Stimulated activated CD4-positive, alpha-beta T cell treated with anti-CD3 and anti-CD28 coated beads, Interleukin-2, amount 100 ng/mL, for 24 hours (primary cell): ENCODE measurements around the gene SBF1.

Experiments used
- DNase-seq, 2 donors: peaks; one replicate each; pipeline ENCODE4 v3.0.0-alpha.2; 2020

SBF1 gene

DNA sequence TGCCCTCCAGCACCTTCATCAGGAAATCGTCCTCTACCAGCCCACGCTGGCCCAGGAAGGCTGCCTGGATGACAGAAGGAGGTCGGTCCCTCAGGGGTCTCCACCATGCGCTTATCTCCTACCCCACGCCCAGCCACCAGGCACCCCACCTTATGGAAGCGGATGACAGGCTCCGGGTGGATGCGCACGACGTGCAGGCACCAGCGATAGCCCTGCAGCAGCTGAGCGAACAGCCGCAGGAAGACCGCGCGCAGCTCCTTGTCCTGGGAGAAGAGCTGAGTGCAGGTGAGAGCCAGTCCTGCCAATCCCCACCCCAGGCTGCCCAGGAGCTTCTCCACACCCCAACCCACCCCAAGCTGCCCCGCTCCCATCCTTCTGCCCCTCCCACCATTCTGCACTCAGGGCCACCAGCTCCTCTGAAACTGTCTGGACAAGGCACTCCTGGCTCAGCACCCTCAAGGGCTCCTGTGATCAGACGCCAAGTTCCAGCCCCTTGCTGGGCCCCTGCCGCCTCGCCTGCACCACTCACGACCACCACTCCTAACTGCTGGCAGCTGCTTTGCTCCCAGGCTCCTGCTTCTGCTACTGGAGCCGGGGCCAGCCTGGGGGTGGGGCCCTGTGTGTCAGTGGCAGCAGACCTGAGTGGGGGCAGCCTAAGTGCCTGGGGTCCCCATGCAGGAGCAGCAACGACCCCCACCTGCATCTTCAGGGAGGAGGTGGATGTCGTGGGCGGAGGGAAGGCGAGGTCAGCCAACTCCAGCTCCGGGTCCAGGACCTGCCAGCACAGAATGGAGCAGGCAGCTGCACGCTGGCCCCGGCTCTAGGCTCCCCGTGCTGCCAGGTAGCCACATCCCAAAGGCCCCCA, 9.5 kb downstream of the SBF1 start:
- DNase-seq = no peak

DNA sequence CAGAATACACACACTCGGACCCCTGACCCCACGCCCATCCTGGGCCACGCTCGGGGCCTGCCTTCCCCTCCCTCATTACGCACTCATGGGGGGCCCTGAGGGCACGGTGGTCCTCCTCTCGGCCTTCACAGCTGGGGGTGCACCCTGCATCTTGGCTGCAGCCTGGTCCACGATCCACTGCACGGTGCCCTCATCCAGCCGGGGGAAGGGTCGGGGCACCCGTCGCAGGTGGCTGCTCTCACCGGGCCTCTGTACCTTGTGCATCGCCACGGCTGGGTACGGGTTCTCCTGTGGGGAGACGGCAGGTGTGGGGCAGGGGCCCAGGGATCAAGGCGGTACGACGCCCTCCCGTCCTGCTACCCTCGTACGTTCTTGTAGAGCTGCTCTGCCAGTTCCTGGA, 10.4 kb downstream of the SBF1 start:
- DNase-seq = no peak

DNA sequence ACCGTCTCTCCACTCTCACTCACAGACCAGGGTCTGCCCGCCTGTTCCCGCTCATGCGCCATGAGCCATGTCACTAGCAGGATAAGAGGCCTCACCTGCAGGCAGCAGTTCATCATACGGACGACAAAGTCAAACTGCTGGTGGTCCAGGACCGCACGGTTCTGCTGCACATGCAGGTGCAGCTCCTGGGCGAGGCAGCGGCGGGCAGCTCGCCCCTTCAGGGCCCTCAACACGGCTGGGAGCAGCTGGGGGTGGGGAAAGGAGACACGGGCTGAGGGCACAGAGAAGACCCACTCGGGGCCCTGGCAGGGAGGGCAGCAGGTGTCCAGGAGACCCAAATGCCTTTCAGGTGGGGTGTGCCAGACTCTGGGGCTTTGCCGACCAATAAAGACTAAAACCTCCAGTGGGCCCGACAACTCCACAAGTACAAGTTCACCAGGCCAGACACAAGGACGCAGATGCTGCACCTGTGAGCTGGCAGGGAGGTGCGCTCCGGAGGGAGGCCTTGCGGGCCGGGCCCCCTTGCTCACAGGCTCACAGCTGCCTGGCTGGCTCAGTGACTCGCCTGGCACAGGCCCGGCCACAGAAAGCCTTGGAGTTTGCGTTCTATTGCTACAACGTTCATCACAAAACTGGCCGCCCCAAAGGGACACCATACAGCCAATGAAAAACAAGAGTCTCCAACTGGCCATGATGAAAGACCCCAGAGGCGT, 11.5 kb downstream of the SBF1 start:
- DNase-seq = no peak

DNA sequence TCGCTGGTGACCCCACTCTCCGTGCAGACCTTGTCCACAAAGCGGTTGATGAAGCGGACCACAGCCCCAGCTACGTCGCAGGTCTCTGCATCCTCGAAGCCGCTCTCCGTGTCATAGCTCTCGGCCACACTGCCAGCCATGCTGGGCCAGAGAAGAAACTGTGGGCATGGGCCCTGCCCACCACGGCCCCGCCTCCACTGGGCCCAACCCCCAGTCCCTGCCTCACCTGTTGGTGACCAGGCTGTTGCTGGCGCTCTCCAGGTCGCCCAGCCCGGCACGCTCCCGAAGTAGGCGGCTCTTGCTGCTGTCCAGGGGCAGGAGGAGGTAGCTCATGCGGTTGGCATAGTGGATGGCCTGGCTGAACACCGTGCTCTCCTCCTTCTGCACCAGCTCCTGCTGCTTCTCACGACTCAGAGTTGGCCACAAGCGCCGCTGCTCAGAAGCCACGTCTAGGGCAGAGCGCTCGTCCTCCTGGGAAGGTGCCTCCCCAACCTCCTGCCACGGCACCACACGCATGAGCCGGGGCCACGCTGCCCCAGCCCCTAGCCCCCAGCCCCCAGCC, 12.8 kb downstream of the SBF1 start:
- DNase-seq = no peak

DNA sequence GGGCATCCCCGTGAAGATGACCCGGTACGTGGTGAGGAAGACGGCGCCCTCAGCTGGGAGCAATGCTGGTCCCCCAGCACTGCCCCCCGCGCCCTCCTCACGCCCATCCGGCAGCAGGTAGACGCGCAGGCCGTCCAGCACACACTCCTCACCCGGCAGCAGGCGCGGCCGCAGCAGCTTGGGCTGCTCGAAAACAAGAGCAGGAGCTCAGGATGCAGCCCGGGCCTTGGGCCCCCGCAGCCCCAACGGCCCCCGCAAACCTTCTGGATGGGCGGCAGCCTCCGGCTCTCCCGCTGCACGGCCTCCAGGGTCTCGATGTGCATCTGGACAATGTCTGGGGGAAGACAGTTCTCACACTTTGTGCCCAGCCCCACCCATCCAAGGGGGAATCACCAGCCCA, 13.3 kb downstream of the SBF1 start:
- no peak for DNase-seq

DNA sequence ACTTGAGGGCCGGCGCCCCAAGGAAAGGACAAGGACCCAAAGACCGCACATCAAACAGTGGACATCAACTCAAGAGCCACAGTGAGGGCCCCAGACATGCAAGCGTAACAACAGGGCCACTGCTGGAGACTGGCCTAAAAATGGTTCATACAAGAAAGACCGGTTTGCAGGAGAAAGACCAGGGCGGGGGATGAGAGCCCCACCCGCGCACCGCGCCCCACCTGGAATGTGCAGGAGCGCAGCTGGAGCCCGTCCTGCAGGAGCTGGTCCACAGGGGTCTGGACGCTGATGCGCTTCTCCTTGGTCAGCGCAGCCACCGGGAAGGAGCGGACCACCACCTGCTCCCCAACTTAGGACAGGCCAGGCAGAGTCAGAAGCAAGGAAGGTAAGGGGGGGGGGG, 13.9 kb downstream of the SBF1 start:
- DNase-seq = no peak

DNA sequence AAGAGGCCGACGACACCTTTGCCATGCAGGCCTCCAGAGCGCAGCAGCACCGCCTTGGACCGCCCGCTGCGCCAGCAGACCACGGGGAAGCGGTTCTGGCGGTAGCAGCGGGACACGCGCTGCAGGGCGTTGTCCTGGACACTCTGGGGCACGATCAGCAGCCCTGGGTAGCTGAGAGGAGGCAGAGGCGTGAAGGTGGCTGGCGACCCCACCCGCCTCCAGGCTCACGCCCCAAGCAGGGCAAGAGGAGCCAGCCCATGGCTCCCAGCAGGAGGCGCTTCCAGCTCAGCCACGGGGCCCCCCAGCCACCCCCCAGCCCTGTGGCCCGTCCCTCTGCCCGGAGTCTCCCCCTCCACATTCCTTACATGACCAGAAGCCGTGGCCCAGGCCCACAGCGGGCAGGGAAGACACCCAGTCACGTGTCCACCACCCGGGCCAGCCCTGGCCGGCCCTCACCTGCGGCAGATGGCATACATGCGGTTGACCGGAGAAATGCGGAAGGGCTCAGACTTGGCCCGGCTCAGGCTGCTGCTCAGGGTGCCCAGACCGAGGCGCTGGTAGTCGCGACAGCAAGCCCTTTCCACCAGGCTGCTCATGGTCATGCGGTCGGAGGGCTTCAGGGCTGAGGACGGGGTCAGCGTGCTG, 15.2 kb downstream of the SBF1 start:
- no peak for DNase-seq

DNA sequence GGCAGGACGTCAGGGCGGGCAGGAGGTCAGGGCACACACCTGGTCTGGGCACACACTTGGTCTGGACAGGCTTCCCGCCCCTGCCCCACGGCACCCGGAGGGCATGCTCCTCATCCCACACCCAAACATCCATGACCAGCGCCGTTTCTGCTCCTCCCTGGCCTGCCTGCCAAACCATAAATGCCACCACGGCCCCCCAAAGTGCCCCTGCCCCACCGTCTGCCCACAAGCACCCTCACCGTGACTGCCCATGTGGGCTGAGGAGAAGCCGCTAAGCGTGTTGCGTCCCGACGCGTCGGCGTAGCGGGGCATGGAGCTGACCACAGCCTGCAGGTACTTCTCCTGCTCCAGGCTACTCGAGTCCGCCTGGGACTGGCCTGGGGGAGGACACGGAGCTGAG, 15.8 kb downstream of the SBF1 start:
- DNase-seq = no peak

DNA sequence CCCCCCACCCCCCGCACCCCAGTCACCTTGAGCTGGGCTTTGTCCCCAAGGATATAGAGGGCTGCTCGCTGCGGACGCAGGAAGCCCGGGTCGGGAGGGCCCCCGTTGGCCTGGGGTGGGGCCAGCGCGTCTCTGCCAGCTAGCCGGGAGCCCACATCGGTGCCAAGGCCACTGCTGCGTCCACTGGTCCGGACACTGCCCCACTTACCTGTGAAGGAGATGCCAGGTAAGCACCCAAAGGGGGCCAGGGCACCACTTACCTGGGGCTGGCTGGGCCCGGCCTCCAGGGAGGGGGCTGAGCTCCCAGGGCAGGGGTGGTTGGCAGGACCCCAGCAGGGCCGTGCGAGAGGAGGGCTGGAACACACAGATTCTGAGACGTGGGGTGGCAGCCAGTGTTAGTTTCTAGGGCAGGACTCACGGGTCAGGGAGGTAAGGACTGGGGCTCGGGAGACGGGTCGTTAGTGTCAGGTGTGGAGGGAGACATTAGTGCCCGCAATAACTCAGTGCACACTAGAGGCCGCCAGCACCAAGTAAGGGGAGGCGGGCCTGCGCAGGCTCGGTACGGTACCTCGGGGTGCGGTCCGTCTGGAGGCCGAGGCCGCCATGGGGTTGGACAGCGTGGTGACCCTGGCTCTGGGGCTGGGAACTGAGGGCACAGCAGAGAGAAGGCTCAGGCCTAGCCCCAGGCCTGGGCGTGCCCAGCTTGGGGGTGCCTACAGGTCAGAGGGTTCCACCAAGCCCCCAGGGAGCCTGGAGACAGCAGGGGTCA, 18.2 kb downstream of the SBF1 start:
- no peak for DNase-seq

DNA sequence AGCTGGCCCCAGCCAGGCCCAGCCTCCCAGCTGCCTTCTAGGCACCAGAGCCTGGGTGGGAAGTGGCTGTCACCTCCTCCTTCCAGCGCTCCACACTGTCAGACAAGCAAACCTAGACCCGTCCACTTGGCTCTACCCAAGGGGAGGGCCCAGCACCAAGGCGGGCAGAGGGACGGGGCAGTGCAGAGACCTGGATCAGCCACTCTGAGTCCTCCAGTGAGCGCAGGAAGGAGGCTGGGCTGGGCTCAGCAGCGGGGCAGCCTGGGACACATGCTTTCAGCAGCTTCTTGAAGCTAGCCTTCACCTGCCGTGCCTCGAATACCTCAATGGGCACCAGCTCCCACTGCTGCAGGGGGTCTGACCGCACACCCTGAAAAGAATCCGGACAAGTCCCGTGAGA, 18.8 kb downstream of the SBF1 start:
- no peak for DNase-seq

DNA sequence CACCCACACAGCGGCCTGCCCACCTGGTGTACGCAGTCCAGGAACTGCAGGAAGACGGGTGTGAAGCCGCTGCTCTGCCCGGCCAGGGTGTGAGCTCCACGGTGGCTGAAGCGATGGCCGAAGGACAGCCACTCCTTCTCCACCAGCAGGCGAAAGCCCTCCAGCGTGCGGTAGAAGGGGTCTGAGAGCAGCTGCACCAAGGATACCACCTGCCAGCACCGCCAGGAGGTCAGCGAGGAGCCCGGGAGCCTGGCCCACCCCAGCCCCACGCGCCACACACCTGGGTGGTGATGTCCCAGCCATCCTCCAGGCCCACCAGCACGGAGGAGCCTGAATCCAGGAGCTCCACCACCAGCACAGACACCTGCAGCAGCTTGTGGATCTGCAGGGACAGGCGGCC, 19.6 kb downstream of the SBF1 start:
- no peak for DNase-seq

DNA sequence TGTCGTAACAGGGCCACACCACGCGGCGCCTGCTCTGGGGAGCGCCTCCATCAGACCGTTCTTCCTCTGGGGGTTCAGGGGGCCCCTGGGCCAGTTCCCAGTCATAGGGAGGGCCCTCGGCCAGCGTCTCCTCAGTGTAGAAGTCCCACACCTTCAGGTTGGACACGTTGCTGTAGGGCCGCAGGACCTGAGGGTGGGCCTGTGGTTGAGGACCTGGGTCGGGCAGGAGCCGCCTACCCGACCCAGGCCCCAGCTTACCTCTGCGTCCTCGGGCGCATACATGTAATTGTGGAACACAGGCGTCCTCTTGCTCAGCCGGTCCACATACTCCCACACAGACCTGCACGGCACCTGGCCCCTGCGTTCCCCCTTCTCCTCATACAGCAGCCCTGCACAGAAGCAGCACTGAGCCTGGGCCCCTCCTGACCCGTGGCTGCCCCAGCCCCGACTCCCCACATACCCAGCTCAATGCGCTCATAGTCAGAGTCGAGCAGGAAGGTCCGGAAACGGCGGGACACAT, 20.2 kb downstream of the SBF1 start:
- DNase-seq = no peak

DNA sequence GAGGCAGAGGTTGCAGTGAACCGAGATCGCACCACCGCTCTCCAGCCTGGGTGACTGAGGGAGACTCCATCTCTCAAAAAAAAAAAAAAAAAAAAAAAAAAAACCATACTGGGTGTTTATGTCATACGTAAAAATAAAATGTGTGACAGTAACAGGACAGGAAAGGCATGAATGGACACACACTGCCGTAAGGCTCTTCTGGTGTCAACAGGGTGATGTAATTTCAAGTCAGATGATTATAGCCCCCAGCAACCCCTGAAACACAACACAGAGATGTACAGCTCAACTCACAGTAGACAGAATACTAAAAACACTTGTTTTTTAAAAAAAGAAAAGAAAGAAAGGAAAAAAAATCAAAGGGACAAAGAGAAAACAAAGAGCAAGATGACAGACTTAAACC, 22.2 kb downstream of the SBF1 start:
- no peak for DNase-seq

DNA sequence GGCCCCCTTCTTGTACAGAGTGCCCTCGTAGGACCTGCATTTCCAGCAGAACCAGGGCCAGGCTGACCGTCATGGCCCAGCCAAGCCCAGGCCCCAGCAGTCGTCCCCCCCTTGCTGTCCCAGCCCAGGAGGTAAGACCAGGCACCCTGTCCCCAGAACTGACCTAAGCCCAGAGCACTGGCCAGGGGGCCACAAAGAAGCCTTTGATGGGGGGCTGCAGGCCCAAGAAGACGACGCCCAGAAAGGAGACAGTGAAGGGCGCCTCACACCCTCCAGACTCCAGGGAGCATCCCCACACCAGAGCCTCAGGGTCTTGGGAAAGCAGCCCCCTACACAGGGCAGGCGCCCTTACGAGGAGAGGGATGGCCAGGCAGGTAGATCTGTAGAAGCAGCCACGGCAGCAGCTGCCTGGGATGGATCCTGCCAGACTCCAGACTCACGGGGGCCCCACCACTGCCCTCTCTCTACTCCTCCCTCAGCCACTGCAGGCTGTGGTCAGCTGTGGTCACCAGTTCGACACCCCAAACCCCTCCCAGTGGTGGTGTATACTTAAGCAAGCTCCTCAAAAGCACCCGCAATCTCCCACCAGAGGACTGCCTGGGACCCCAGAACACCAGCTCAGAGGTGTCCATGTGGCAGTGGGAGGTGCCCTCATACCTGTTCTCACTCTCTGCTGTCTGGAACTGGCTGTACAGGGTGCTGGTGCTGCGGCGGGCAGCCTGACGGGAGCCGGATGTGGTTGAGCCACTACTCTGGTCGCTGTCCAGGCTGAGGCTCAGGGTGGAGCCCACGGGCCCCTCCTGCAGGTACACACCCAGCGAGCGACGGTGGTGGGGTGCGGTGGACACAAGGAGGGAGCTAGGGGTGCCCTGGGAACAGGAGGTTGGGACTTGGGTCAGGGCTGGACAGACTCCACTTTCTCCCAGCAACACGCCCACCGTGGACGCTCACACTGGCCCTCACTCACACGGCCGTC, 27.0 kb downstream of the SBF1 start:
- DNase-seq = no peak

DNA sequence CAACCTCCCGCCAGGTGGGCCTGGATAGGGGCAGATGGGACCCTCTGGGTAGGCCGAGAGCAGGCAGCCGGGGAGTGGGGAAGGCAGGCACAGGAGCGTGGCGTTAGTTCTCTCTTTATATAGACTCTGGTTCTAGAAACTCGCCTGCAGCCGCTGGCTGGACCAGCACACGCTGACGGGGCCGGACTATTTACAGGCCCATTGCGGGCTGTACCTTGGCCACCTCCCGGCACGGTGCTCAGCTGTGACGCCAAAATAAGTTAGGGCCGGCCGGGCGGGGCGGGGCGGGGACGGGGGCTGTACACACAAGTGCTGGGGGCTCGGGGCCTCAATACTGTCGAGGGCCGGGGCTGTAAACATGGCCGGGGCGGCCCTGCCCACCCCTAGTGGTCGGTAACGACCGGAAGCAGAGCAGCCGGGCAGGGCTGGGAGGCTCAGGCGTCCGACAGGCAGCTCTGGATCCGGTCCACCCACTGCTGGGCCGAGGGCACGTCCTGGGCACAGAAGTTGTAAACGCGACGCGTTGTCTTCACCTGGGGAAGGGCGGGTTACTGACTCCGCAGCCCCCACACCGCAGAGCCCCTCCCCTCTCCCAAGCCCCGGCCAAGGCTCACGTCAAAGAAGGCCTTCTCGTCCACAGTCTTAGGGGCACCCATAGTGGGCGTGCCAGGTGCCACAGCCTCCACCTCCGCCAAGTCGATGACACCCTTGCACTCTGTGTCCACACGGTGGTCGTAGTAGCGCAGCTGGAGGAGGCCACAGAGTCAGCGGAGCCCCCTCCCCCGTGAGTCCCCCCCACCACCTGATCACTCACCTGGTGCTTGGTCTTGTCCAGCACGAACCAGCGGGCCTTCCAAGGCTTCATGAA, 27.9 kb downstream of the SBF1 start:
- DNase-seq = no peak

DNA sequence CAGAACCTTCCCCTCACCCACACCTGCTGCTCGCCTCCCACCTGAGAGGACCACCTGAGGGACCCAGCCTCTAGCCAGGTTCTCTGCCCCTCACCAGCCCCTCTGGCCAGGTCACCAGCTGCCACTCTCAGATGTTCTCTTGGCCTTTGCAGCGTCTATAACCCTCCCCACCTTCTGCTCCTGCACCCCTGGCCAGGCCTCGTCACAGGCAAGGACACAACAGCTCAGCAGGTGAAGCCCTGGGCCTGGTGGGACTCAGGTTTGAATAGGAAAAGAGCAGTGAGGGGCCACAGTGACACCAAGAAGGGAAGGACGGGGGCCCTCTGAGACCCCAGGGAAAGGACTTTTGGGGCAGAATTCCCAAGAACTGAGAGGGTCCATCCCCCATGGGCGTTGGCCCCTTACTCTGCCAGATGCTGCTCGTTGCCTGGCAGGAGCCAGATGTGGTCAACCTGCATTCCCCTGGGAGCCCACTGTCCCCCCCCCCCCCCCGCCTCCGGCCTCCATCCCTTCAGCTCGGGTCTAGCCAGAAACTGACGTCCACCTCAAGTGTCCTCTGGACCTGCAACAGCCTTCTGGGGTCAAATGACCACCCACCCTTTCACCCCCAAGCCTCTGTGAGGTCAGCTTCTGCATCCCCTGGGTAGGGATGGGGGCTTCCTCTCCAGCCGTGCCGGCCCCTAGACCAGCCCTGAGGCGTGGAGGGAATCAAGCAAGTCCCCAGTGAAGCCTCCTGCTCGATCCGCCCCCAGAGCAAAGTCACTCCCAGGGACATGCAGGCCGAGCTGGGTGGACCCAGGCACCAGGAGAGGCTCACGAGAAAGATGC, 28.7 kb downstream of the SBF1 start:
- no peak for DNase-seq

DNA sequence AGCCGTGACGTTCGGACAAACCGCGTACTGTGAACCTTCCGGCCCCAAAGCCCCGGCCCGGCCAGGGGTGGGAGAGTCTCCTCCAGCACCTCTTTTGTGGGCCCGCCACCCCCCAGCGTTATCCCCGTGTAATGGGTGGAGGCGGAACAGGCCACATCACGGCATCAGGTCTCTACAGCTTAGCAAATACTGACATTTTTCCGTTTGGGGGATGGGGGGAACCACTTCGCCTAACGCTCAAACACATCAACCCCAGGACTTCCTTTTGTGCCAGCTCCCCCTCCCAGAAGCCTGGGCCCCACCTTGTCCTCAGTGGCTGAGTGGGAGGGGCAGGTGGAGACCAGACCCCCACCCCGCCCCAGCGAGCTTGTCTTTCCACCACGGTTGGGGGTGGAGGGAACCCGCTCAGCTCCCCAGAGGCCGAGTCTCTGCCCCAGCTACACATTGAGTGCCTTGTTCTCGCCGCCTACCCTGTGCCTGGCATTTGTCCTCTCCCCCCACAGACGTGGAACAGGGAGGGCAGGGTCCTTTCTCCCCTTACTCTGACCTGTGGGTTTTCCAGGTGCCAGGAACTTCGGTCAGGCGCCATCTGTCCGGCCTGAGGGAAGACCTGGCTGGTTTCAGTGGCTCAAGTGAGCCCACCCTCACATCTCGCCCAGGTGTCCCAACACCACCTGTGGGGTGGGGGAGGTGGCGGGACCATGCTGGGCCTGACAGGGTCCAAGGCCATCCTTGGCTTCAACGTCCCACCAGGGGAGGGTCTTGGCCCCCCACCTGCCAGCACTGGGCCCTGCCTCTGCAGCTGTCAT, 29.6 kb downstream of the SBF1 start:
- DNase-seq = no peak

DNA sequence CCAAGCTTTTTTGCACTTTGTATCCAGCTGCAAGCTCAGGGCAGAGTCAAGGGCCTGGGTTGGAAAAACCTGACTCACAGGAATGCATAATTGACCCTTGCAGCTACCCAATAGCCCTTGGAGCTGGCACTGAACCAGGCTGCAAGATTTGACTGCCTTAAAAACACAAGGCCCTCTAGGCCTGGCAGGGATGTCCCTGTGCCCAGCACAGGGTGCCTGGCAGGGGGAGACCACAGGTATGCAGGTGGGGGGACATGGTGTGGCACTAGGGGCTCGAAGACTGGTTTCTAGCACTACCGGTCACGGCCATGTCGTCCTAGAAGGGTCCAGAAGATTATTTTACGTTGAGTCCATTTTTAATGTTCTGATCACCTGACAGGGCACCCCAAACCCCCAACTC, 30.2 kb downstream of the SBF1 start:
- no peak for DNase-seq
